ENCODE results near the gene CBX5.
"Not testable (repeated sequence)": the region's sequence is repeated elsewhere in the genome, so short reads cannot be mapped to it uniquely, and the experiment has no call there.

CBX5 gene

DNA sequence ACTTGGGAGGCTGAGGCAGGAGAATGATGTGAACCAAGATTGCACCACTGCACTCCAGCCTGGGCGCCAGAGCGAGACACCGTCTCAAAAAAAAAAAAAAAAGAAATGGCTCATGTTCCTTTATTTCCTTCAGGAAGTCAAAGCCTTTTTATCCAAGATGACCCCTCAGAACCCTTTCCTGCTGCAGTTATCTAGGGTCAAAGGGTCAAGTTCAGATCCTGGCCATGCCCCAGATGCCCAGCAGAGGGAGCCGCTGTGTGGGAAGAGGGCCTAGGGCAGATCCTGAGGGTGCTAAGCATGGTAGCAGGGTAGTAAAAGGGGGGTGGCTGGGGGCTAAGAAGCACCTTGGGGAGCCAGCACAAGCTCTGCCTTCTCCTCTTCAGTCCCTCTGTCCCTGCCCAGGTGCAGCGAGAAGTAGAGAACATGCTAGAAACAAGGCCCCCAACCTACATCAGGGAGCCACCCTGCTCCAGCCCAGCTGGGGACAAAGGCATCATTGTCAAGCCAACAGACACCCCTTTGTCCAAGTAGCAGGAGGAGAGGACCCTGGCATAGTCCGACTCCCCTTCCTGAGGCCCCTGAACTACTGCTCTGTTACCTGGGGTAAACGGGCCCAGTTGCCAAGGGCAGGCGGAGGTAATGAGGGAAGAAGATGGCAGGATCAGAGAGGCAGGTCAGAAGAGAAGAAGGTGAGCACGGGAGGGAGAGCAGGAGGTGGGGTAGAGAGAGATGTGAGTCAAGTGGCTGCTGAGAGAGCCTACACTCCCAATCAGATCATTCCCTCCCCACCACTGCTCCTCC, 14.4 kb upstream of the CBX5 start:
- DNase-seq = peak; percentile 34

DNA sequence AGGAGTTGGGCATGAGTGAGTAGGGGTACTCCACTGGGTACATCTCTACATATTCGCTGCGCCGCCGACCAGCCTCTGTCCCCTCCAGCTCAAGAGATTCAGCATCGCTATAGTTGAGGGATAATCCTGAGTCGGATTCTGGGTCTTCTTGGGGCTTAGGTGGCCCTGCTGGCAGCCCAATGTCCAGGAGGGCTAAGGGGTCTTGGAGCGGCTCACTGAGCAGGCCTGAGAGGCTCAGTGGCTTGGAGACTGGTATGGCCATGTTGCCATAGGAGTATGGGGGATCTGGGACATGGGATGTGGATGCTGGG, 13.0 kb upstream of the CBX5 start:
- no peak for DNase-seq

DNA sequence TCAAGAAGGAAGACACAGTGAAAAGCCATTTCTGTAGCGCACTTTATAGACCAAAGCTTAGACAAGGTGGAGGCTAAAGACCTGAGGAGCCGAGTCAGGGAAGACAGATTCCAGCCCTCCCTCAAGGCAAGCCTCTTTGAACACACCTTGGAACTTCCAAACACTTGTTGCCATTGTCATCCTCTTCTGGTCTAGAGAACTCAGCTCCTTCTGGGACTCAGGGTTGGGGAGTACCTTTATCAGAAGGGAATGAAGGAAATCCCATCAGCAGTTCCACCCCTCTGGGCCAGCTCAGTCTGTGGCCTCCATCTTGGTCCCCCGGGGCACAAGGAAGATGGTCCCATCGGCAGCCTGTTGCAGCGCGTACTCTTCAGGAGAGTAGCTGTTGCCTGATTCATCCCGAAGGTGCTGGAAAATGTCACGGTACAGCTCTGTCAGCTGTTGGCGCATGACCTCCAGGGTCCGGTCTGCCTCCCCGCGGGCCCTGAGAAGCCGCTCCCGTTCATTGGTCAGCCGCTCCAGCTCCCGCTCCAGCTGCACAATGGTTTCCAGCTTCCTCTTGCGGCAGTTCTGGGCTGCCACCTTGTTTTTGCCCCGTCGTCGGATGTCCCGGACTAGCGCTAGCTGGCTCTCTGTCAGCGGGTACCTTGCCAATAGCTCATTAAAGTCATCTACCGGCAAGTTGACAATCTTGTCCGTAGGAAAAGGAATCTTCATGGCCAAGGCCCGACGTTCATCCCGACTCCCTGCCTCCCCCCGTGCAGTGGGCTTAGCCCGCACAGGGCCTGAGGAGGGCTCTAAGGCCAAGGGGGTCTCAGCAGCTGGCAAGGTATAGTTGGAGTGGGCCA, 12.4 kb upstream of the CBX5 start:
- no peak for DNase-seq

DNA sequence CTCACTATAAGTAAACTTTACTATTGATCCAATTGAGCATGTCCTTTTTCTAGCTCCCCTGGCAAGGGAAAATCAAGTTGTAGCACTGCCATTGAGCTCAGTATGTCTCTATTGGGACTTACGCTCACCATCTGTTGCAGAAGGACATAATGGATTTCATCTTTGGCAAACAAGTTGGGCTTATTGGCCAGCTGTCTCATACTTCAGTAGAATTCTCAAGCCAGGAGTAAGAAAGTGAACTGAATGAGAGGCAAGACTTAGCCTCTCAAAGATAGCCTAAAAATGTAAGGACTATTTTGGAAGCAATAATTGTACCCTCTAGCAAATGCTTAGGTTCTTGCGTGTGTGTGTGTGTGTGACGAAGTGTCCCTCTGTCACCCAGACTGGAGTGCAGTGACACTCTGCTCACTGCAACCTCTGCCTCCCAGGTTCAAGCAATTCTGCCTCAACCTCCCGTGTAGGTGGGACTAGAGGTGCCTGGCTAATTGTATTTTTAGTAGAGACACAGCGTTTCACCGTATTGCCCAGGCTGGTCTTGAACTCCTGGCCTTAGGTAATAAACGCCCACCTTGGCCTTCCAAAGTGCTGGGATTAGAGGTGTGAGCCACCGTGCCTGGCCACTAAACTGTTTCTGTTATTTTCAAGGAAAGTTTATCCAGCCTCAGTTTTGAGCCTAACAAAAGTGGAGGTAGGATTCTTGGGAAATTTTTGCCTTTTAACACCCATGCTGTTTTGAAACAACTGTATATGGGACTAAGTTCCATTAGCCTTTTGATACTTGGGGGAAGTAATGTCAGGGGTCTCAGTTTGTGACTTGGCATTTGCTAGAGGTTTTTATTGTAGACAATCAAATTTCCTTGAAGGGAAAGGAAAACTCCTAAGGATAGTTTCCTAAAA, 7.6 kb upstream of the CBX5 start:
- DNase-seq = no peak

DNA sequence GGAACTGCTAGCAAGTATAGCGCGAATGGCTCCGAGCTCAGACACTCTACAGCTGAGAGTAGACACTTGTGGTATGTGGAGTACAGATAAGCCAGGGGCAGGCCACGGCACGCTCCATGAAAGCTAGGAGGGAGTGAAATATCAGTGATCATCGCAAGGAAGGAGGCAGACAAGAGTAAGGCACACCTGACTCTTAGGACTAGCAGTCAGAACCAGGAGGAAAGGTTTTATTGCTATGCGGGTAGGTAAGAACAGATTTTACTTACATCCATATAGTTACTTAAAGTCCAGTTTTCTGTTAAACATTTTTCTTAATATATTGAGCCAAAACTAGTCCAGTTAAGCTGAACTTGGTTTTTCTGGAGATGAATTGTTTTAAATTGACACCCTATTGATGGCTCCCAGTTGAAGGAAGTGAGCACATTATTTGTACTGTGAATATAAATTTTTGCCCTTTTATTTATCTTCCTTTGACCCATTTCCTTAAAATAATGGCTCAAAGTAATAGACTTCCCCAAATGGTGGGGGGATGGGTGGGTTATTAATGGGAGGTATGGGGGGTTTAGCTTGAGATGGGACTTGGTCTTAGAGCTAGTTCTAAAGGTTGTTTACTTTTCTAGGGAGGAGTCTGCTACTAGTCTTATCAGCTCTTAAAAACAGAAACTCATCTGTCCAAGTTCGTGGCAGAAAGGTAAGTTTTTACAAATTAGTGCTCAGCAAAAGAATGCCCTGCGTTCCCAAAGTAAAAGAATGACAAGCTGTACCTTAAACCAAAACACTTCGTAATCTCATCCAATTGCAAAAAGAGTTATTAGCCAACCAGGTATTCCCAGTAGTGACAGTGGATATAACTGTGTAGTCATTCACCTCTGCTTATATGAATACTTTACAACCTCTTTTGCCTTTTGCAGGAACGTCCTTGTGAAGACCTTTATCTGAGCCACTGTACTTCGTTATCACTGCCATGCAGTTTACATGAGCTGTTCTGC, 6.4 kb upstream of the CBX5 start:
- DNase-seq = no peak

DNA sequence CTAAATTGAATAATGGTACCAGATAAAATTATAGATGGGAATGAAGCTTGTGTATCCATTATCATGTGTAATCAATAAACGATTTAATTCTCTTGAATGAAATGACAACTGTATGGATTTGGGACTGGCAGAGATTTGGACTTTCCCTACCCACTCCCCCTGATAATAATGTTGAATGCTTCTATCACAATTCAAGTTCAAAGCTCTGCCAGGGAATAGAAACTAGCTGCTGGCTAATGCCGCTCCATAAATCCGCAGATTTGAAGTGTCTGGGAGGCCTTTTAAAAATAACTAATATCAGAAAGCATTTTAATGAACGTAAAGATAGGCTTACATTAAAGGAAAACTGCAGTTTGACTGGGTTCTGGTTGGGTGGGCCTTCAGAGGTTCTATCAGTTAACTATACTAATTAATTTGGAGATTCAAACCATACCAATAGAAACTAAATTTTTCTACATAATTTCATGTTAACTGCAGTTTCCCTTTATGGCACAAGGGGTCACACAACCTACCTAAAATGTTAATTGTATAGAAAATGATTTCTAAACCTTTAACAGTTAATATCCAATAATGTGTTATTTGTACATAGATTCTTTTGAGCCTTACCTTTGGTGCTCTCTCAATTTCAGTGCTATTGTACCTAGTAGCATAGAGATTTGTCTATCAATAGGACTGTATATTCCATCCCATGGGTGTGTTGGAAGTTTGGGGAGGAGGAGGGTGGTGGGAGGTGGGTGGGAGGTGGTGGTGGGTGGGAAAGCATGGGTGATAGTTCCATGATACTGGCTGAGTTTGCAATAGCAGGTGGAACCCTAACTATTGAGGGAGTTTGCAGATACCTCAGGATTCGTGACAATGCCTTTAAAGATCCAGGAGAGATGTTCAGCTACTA, 5.5 kb upstream of the CBX5 start:
- no peak for DNase-seq

DNA sequence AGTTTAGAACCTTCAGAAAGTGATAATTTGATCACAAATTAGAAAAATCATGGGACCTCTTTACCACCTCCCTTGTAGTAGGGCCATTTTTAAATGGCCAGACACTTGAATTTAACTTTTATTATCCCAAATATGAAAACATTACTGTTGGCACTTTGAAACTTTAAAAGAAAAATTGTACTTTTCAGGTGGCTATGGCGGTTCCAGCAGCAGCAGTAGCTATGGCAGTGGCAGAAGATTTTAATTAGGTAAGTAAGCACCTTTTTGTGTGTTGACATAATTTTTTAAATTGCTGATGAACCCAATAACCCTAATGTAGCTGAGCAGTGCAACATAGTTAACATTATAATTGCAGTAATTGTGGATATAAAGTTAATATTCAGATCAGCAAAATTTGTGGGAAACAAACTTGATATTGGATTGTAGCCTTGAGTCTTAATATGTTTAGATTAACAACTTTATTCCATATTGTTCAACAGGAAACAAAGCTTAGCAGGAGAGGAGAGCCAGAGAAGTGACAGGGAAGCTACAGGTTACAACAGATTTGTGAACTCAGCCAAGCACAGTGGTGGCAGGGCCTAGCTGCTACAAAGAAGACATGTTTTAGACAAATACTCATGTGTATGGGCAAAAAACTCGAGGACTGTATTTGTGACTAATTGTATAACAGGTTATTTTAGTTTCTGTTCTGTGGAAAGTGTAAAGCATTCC, 4.3 kb upstream of the CBX5 start:
- DNase-seq = not testable (repeated sequence)

DNA sequence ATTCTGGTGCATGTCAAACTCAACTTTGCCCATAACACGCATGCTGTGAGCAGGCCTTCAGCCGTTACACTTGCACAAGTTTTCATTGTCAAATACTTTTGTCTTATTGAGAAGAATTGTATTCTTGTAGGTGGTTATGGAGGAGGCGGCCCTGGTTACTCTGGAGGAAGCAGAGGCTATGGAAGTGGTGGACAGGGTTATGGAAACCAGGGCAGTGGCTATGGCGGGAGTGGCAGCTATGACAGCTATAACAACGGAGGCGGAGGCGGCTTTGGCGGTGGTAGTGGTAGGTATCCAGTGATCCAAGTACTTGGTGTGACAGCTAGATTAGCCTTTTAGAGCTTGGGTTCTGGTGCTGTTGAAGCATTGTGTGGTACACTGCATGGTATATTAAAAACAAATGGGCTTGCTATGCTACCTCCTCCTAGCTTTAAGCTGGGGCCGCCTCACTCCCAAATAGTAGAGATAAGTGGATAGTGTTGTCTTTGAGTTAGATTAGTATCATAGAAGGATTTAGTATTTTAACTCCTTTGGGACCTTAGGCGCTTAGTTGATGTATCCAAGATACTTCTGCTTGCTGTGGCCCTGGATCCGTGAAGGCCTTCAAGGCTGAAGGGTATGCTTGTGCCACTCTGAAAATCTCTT, 3.1 kb upstream of the CBX5 start:
- no peak for DNase-seq

DNA sequence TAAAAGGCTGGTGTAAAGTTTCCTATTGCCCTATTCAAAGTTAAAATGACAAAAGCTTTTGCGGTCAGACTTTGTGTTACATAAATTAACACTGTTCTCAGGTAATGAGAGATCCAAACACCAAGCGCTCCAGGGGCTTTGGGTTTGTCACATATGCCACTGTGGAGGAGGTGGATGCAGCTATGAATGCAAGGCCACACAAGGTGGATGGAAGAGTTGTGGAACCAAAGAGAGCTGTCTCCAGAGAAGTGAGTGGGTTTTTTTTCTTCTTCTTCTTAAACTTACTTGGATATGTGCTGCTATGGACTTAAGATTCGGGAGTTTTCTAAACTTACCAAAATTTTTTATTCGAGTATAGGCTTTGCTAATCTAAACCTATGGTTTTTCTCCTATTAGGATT, 1.8 kb upstream of the CBX5 start:
- DNase-seq = not testable (repeated sequence)

DNA sequence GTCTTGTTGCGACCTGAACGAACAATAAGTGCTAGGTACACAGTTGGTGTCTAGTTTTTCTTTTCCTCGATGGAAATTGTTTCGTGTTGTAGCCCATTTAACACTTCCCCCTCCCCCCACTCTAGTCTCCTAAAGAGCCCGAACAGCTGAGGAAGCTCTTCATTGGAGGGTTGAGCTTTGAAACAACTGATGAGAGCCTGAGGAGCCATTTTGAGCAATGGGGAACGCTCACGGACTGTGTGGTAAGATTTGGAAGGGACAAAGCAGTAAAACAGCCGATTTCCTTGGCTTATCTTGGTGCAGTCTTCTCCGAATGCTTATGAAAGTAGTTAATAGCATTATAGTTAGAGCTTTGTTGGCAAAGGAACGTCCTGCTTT, 1.3 kb upstream of the CBX5 start:
- DNase-seq = not testable (repeated sequence)

DNA sequence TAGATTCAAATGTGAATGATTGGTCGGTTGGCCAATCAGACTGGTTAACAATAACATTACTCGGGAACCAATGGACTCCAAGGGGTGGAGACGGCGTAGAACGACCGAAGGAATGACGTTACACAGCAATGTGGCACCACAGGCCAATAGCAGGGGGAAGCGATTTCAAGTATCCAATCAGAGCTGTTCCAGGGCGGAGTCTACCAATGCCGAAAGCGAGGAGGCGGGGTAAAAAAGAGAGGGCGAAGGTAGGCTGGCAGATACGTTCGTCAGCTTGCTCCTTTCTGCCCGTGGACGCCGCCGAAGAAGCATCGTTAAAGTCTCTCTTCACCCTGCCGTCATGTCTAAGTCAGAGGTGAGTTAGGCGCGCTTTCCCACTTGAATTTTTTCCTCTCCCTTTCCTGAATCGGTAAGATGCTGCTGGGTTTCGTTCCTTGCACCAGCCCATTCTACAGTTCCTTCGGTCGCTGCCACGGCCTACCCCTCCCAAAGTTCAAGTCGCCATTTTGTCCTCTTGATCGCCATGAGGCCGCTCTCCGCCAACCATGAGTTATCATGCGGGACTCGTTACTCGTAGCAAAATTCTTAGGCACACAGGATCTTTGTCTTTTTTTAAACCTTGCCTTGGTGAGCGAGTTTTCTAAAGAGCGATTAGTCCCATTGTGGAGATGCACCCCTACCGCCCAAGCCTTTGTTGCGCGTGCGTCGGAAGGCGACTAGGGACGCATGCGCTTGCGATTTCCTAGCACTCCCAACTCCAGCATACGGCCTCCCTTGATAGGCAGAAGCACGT, 742 bp upstream of the CBX5 start, which contains the start of gene HNRNPA1:
Gene HNRNPA1 (plus strand): TSS at position 259 of the 793 bp plus-strand sequence. CDS start 82 bp downstream, at position 341.
- peak; percentile 100 for DNase-seq

DNA sequence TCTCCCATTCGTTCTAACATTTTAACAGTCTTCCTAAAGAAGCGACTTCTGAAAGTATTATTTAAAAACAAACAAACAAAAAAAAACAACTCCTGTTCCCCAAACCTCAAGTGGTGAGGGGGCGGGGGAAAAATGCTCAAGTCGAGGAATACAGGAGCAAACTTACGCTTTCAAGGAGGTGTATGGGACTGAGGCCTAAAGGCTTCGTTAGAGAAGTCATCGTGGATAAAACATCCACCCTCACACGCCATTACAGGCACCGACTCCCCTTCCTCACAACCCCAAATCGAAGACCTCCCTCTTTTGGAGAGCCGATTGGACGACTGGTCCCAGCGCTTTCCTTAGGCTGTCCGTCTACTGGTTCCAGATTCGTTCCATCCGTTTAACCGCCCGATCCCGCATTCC, 693 bp downstream of the CBX5 start:
- no peak for DNase-seq

DNA sequence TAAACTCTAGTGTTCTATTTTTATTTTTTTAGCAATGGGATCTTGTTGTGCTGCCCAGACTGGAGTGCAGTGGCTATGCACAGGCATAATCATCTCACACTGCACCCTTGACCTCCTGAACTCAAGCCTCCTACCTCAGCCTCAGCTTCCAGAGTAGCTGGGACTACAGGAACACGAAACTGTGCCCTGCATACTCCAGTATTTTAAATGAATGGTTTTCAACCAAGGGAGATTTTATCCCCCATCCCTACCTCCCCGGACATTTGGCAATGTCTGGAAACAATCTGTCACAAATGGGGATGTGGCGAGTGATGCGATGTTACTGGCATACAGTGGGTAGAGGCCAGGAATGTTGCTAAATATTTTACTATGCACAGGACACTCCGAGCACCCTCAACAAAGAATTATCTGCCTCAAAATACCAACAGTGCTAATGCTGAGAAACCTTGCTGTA, 2.1 kb downstream of the CBX5 start:
- DNase-seq = peak; percentile 90

DNA sequence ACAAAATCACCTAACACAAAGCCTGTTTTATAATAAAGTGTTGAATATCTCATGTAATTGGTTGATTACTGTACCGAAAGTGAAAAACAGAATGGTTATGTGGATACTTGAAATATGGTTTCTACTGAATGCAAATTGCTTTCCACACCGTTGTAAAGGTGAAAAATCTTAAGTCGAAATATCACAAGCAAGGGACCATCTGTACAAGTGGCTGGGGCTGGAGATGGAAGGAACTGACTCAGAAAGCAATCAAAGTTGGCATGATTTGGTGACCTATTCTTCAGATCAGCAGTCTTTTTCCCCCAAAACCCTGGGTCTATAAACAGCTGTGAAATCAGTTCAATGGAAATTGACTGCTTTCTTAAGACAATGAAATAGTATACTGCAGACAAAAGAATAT, 3.6 kb downstream of the CBX5 start:
- no peak for DNase-seq

DNA sequence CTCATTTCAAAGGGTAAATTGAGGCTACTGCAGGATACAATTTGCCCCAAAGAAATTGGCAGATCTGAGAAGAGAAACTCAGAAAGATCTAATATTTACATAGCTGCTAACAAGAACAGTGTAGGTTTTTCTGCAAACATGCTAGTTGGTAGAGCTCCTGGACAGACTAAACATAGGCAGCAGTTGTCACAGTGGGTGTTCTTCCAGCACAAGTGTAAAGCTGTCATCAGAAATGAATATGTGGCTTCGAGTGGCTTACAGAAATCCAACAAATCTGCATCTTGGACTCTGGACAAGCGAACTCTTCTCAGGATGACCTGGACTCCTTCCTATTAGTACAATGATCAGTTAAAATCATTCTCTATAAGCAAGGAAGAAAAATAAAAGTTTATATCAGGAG, 5.9 kb downstream of the CBX5 start:
- peak; percentile 27 for DNase-seq

DNA sequence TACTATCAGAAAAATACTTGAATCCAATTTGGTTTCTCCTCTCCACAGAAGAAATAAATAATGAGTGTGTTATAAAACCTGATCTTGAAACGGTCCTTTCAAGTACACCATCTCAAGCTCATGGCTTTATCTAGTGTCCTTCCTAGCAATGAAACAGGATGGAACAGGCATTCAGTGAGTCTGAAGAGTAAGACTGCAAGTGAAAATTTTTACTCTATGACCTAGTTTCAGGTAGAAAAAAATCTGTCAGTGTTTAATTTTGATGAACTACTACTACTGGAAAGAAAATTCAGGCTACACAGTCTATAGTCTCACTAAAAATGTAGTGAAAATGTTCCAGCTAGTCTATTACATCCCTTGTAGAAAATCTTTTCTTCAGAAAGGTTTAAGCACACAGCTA, 7.7 kb downstream of the CBX5 start:
- no peak for DNase-seq

DNA sequence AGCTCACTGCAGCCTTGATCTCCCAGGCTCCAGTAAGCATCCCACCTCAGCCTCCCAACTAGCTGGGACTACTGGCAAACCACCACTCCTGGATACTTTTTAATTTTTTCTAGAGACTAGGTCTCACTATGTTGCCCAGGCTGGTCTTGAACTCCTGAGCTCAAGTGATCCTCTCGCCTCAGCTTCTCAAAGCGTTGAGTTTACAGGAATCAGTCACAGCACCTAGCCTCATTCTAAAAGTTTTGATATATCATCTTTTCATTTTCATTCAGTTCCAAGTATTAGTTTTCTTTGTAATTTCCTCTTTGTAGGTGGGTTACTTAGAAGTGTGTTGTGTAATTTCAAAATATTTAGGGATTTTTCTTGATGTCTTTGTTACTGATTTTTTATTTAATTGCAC, 9.6 kb downstream of the CBX5 start:
- DNase-seq = no peak

DNA sequence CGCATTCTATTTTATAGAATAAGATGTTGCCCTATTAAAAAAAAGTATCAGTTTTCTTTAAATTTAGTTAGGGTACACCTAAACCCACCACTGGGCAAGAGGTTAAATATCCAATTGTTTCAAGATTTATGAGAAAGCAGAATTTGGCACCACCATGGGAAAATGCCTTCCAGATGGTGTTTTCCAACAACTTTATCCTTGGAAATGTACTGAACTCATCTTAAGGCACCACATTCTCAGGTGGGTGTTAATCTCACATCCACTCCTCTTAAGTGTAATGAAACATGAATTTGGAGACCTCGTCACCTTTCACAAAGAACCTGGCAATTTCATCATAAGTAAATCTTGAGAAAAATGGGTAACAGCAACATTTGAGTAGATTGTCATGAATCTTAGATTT, 13.1 kb downstream of the CBX5 start:
- DNase-seq = no peak

All from fibroblast of skin of scalp (primary cell).